Measurements from ENCODE around the gene MYO1B. TPM values are rescaled to one million over a fixed set of nuclear protein-coding genes. Genes with fewer than 3 reads are reported as not detected.

The MYO1B gene
- total RNA-seq, 1 donor from 2014 or later: 157 TPM

DNA sequence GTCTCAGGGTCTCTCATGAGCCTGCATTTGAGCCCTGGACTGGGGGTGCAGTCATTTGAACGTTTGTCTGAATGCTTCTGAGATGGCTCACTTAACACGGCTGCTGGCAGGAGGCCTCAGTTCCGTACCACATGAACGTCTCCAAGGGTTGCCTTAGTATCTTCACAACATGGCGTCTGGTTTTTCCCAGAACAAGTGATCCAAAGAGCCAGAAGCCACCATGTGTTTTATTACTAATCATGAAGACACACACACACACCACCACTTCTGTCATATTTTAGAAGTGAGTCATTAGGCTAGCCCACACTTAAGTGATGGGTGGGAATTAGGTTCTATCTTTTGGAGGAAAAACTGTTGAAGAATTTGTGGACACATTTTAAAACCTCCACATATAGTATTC, 15.0 kb upstream of the MYO1B start:
- Mint-ChIP-seq H3K27me3 (no peaks in the 10 kb centered on the region), H3K9me3 (ENCODE audit: low read depth) (no peaks in the 10 kb centered on the region), H3K4me3 (ENCODE audit: low read depth) (no peak overlapping the region), H3K4me1 (ENCODE audit: low read depth) (peaks cover 10% of the 10 kb centered on the region), H3K36me3 (ENCODE audit: insufficient read depth) (no peaks in the 10 kb centered on the region), H3K27ac (no peak overlapping the region)
- no peak for DNase-seq (ENCODE audit: low spot score, unreplicated experiment)
- TF ChIP-seq, protein P1, sequence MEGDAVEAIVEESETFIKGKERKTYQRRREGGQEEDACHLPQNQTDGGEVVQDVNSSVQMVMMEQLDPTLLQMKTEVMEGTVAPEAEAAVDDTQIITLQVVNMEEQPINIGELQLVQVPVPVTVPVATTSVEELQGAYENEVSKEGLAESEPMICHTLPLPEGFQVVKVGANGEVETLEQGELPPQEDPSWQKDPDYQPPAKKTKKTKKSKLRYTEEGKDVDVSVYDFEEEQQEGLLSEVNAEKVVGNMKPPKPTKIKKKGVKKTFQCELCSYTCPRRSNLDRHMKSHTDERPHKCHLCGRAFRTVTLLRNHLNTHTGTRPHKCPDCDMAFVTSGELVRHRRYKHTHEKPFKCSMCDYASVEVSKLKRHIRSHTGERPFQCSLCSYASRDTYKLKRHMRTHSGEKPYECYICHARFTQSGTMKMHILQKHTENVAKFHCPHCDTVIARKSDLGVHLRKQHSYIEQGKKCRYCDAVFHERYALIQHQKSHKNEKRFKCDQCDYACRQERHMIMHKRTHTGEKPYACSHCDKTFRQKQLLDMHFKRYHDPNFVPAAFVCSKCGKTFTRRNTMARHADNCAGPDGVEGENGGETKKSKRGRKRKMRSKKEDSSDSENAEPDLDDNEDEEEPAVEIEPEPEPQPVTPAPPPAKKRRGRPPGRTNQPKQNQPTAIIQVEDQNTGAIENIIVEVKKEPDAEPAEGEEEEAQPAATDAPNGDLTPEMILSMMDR (IDR thresholded peaks at IDR 0.05; ENCODE audit: unreplicated experiment): no peak

- no peaks in the 10 kb centered on the region for H3K27me3 Mint-ChIP-seq
- DNase-seq (ENCODE audit: low spot score, unreplicated experiment): no peak
- H3K9me3 Mint-ChIP-seq (ENCODE audit: low read depth): no peaks in the 10 kb centered on the region
- no peak overlapping the region for H3K27ac Mint-ChIP-seq
- H3K4me3 Mint-ChIP-seq (ENCODE audit: low read depth): no peak overlapping the region
- TF ChIP-seq, protein P1 (IDR thresholded peaks at IDR 0.05; ENCODE audit: unreplicated experiment): peak; percentile 36
- H3K4me1 Mint-ChIP-seq (ENCODE audit: low read depth): peaks cover 10% of the 10 kb centered on the region
- no peaks in the 10 kb centered on the region for H3K36me3 Mint-ChIP-seq (ENCODE audit: insufficient read depth)
Observed at GRCh38 chr2:191231995-191232394, 13.2 kb upstream of the MYO1B start.

DNA sequence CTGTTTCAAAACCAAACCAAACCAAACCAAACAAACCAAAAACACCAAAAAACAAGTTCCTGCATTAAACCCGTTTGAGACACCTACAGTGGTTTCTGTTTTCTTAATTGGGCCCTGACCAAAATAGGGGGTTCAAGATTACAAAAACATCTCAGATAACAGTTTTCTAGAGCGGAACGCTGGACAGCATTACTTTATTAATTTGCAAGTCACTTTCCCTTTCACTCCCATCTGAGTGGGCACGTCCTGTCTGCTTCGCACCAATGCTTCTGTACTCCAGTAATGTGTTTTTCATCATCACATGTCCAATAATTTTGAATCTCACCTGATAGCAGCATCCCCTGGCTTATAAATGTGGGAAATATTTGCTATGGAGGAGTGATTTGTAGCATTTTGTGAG, 11.7 kb upstream of the MYO1B start:
- Mint-ChIP-seq H3K9me3 (ENCODE audit: low read depth) (no peaks in the 10 kb centered on the region), H3K27me3 (no peaks in the 10 kb centered on the region), H3K4me3 (ENCODE audit: low read depth) (no peak overlapping the region), H3K36me3 (ENCODE audit: insufficient read depth) (no peaks in the 10 kb centered on the region), H3K4me1 (ENCODE audit: low read depth) (peaks cover 10% of the 10 kb centered on the region), H3K27ac (no peak overlapping the region)
- TF ChIP-seq, protein P1 (IDR thresholded peaks at IDR 0.05; ENCODE audit: unreplicated experiment): no peak
- DNase-seq (ENCODE audit: low spot score, unreplicated experiment): no peak

DNA sequence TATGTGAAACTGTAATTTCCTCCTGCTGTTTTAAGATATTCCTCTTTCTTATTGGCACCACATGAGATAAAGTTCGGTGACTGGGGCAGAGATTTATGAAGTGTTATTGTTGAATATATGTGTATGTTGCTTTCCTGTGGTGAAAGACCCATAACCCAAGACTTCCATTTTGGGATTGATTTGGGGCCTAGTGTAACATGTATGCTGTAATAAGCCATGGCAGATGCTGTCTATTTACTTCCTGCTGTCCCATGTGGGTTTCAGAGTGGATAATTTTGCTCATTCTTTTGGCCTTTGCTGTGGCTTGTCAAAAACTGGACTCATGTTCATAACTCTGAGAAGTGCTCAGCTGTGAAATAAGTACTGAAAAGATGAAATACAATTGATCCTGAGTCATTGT, 10.8 kb upstream of the MYO1B start:
- TF ChIP-seq, protein P1 (IDR thresholded peaks at IDR 0.05; ENCODE audit: unreplicated experiment): no peak
- Mint-ChIP-seq H3K4me1 (ENCODE audit: low read depth) (peaks cover 10% of the 10 kb centered on the region), H3K9me3 (ENCODE audit: low read depth) (no peaks in the 10 kb centered on the region), H3K27ac (no peak overlapping the region), H3K36me3 (ENCODE audit: insufficient read depth) (no peaks in the 10 kb centered on the region), H3K4me3 (ENCODE audit: low read depth) (no peak overlapping the region), H3K27me3 (no peaks in the 10 kb centered on the region)
- DNase-seq (ENCODE audit: low spot score, unreplicated experiment): no peak

DNA sequence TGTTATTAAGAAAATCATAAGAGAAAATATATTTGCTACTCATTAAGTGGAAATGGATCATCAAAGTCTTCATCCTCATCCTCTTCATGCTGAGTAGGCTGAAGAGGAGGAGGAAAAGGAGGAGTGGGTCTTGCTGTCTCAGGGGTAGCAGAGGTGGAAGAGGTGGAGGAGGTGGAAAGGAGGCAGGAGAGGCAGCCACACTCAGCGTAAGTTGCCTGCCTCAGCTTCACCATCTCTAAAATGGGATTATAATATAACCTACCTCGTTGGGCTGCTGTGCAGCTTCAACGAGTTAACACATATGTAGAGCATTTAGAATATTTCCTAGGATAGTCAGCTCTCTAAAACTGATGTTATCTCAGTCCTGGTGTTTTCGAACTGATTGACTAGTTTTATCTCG, 4.3 kb upstream of the MYO1B start:
- H3K36me3 Mint-ChIP-seq (ENCODE audit: insufficient read depth): peaks cover 9% of the 10 kb centered on the region
- H3K4me3 Mint-ChIP-seq (ENCODE audit: low read depth): no peak overlapping the region
- no peaks in the 10 kb centered on the region for H3K4me1 Mint-ChIP-seq (ENCODE audit: low read depth)
- no peaks in the 10 kb centered on the region for H3K9me3 Mint-ChIP-seq (ENCODE audit: low read depth)
- H3K27me3 Mint-ChIP-seq: no peaks in the 10 kb centered on the region
- DNase-seq (ENCODE audit: low spot score, unreplicated experiment): no peak
- H3K27ac Mint-ChIP-seq: no peak overlapping the region
- TF ChIP-seq, protein P1 (IDR thresholded peaks at IDR 0.05; ENCODE audit: unreplicated experiment): no peak

Data from progenitor cell of endocrine pancreas (in vitro differentiated cells).